Stomach (tissue), 9 donors: ENCODE results near the gene PHOSPHO1. TPM values are rescaled to one million over a fixed set of nuclear protein-coding genes. Genes with fewer than 3 reads are reported as not detected.

Source experiments
- DNase-seq, 2 donors: peaks; one replicate each; pipeline versions ENCODE4 v3.0.0 to v3.0.0-alpha.2; 2013 to 2019
- H3K27ac ChIP-seq, 5 donors: fragments of 200-600 bp in 4 of 5; sonication (generic) in 4 of 5; one replicate each; pipeline ENCODE4 v1.5.1; 2013 to 2019; ENCODE audit warnings: mild to moderate bottlenecking in 1 of 5, moderate library complexity in 1 of 5
- H3K27me3 ChIP-seq, 3 donors: fragments of 200-600 bp; sonication (generic); one replicate each; pipeline ENCODE4 v1.5.1; 2017 to 2019; ENCODE audit warnings: mixed run types in 1 of 3
- H3K36me3 ChIP-seq, 4 donors: fragments of 200-600 bp; sonication (generic); 1 replicate in 3 of 4; 2 replicates in 1 of 4; pipeline ENCODE4 v1.5.1; 2016 to 2019
- H3K4me1 ChIP-seq, 4 donors: fragments of 200-600 bp; sonication (generic); one replicate each; pipeline ENCODE4 v1.5.1; 2016 to 2019
- H3K4me3 ChIP-seq, 4 donors: fragments of 200-600 bp; sonication (generic) in 3 of 4; one replicate each; pipeline ENCODE4 v1.5.1; 2016 to 2019; ENCODE audit warnings: mild to moderate bottlenecking in 1 of 4
- H3K9me3 ChIP-seq, 4 donors: fragments of 200-600 bp; sonication (generic); one replicate each; pipeline ENCODE4 v1.5.1; 2016 to 2019
- EP300 ChIP-seq: sonication (generic); formaldehyde crosslinking; IDR thresholded peaks from one replicate; pipeline ENCODE4 v1.6.1; 2017; ENCODE audit warnings: antibody characterized with exemption
- POLR2A ChIP-seq, 4 donors: fragments of 450-650 bp; IDR thresholded peaks; one replicate each; pipeline ENCODE4 v1.6.1; 2016; ENCODE audit warnings: antibody characterized with exemption in 4 of 4, control low read depth in 2 of 4, mild to moderate bottlenecking in 1 of 4, moderate library complexity in 1 of 4
- POLR2AphosphoS5 ChIP-seq, 3 donors: sonication (generic); formaldehyde crosslinking; IDR thresholded peaks; one replicate each; pipeline ENCODE4 v1.6.1; 2016; ENCODE audit warnings: antibody characterized with exemption in 3 of 3
- WGBS, 5 donors: extraction: QIAGEN DNeasy Blood & Tissue Kit in 3 of 5; methylation state at CpG; one replicate each; pipeline versions ENCODE4 v1.1.5 to v1.1.7; 2013 to 2018; 5-methylcytosine and 5-hydroxymethylcytosine counted together
- intact Hi-C: fragments of 100-400 bp; cut with DNase I; formaldehyde crosslinking; loops from one replicate; pipeline ENCODE4 v1.15.1; 2023; ENCODE audit warnings: low total_unique reads
- polyA plus RNA-seq, 3 donors: library from polyadenylated mRNA; stranded (reverse); fragments of 200-250 nt; gene quantifications; one replicate each; pipeline ENCODE4 v1.2.3, GENCODE V29; 2013
- total RNA-seq, 5 donors: library from RNA; depleted of rRNA; stranded (reverse); fragments of >200 nt; gene quantifications; one replicate each; pipeline versions ENCODE4 v1.1.0 to v1.2.3, GENCODE V29; 2014 to 2016
- TF ChIP-seq, protein P1 (sequence below), 7 experiments: fragments of 450-650 bp in 4 of 7; fragments of 200-600 bp in 3 of 7; sonication (generic) in 3 of 7; IDR thresholded peaks; one replicate each; pipeline ENCODE4 v1.5.1; 2016 to 2019; ENCODE audit warnings: antibody characterized with exemption in 7 of 7, control low read depth in 2 of 7, mild to moderate bottlenecking in 1 of 7
- donor health status: healthy with polysubstance abuse.
- donor health status: Bipolar disorder and iron deficiency.
- donor health status: healthy.

PHOSPHO1 gene
- total and polyA plus RNA-seq, 8 donors: 0.35 to 7.7 (median 1.7) TPM; not detected in 5

DNA sequence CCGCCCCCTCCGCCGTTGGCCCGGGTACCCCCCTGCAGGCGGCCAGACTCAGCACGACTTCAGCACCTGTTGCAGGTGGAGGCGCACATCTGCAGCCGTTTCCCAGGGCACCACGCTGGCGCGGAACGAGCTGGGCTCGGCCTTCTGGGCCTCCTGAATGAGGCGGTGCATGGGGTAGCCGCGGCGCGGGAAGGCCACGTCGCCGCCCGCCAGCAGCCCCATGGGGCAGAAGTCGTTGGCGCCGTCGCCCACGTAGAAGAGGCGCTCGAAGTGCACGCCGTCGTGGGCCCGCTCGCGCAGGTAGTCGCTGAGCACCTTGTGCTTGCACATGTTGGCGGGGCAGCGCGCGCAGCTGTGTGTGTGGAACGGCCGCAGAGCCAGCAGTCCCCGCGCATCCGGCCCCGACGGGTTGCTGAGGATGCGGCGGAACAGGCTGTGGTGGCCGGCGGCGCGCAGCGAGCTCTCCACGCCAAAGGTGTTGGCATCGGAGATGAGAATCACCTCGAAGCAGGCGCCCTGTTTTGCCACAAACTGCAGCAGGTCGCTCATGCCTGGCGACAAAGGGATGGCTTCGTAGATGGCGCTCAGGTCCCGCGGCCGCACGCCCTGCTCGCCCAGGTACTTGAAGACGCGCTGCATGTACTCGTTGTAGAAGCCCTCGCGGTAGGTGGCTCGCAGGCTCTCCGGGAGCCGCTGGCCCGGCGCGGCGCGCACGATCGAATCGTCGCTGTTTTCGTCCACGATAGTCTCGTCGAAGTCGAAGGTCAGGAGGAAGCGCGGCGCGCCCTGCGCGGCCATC is 6.2 kb downstream of the PHOSPHO1 start:
- peaks cover 0 to 4% (median 0%) of the 10 kb centered on the region in 4 donors for H3K36me3 ChIP-seq
- intact Hi-C loops: loop anchor here (10.0 kb wide), 1 partner anchor 60 kb away; no protein-coding TSS in a partner anchor
- 1 to 3% (median 2%) methylated on average over 34 to 95 of the region's 95 CpGs for WGBS, 5 donors
- no peak for TF ChIP-seq EP300
- TF ChIP-seq POLR2AphosphoS5 (IDR thresholded peaks at IDR 0.05): no peak
- TF ChIP-seq POLR2A (IDR thresholded peaks at IDR 0.05): no peak
- TF ChIP-seq, protein P1, sequence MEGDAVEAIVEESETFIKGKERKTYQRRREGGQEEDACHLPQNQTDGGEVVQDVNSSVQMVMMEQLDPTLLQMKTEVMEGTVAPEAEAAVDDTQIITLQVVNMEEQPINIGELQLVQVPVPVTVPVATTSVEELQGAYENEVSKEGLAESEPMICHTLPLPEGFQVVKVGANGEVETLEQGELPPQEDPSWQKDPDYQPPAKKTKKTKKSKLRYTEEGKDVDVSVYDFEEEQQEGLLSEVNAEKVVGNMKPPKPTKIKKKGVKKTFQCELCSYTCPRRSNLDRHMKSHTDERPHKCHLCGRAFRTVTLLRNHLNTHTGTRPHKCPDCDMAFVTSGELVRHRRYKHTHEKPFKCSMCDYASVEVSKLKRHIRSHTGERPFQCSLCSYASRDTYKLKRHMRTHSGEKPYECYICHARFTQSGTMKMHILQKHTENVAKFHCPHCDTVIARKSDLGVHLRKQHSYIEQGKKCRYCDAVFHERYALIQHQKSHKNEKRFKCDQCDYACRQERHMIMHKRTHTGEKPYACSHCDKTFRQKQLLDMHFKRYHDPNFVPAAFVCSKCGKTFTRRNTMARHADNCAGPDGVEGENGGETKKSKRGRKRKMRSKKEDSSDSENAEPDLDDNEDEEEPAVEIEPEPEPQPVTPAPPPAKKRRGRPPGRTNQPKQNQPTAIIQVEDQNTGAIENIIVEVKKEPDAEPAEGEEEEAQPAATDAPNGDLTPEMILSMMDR (IDR thresholded peaks at IDR 0.05): no peak
- H3K4me1 ChIP-seq: peaks cover 16 to 45% (median 27%) of the 10 kb centered on the region in 4 donors
- peak; percentile 46 to 62 for DNase-seq
- H3K27me3 ChIP-seq: peaks cover 15 to 96% (median 63%) of the 10 kb centered on the region in 3 donors
- H3K9me3 ChIP-seq: no peaks in the 10 kb centered on the region
- peak overlapping the region; percentile 19 to 39 (median 24) for H3K4me3 ChIP-seq
- peak overlapping the region in 1 of 5 donors; percentile 13 for H3K27ac ChIP-seq

DNA sequence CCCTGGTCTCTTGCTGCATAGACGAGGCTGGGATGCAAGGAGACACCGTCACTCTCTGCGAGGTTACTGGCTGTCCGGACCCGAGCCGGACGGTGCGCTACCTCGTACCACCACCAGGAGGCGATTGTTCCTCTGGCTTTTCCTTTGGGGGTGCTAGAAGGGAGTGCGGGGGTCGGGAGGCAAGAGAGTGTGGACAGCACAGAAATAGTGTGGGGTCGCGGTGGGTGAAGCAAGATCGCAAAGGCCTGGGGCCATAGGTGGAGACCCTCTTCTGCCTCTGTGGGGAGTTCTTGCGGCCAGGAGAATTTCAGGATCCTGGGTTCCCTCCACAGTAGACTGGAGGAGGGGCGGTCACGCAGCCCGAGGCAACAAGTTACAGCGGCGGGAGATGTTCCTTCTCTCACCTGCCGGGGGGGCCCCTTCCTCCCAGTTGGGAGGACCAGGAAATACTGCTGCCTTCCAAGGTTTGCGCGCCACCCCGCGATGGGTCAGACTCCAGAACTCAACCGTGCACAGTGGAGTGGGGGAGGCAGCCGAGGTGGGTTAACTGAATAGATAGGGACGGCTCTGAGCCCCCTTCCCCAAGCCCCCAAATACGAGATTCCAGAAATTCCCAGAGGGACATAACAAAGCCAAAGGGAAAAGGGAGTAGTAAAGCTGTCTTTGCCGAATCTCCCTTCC is 6.9 kb downstream of the PHOSPHO1 start:
- Histone ChIP-seq H3K27ac (no peak overlapping the region), H3K27me3 (peaks cover 15 to 96% (median 57%) of the 10 kb centered on the region in 3 donors), H3K36me3 (peaks cover 0 to 4% (median 0%) of the 10 kb centered on the region in 4 donors), H3K9me3 (no peaks in the 10 kb centered on the region), H3K4me3 (peak overlapping the region; percentile 19 to 39 (median 24)), H3K4me1 (peaks cover 16 to 53% (median 32%) of the 10 kb centered on the region in 4 donors)
- peak; percentile 57 to 68 for DNase-seq
- TF ChIP-seq POLR2AphosphoS5 (IDR thresholded peaks at IDR 0.05) (no peak), EP300 (no peak), POLR2A (IDR thresholded peaks at IDR 0.05) (no peak)
- TF ChIP-seq, protein P1 (IDR thresholded peaks at IDR 0.05): peak in 5 of 7 experiments; percentile 58 to 84 (median 79)
- WGBS, 5 donors: 2 to 6% (median 4%) methylated on average over 21 to 31 of the region's 31 CpGs
- intact Hi-C loops: loop anchor here (10.0 kb wide), 1 partner anchor 59 kb away; no protein-coding TSS in a partner anchor

DNA sequence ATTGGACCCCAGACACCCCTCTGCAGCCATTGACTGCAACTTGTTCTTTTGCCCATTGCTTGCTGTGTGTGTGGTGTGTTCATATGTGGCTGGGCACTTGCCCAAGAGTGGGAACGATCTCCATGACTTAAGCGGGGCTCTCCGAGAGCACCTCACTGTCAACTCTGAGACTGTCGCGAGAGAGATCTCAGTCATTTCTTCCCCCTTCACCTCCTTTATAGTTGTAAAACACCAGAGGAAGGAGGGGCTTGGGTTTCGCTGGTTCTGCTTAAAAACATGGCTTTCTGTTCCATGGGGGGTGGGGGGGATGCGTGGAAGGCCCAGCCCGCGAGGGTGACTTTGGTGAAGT is 7.4 kb downstream of the PHOSPHO1 start:
- 12 to 21% (median 18%) methylated on average over 8 to 9 of the region's 9 CpGs for WGBS, 5 donors

More for the DNA sequence above, 7.4 kb downstream of the PHOSPHO1 start:
- Histone ChIP-seq H3K4me3 (peak overlapping the region in 1 of 4 donors; percentile 39), H3K36me3 (peaks cover 0 to 4% (median 0%) of the 10 kb centered on the region in 4 donors), H3K9me3 (no peaks in the 10 kb centered on the region), H3K27ac (no peak overlapping the region), H3K27me3 (peaks cover 15 to 99% (median 54%) of the 10 kb centered on the region in 3 donors), H3K4me1 (peaks cover 16 to 58% (median 32%) of the 10 kb centered on the region in 4 donors)
- TF ChIP-seq EP300 (no peak), POLR2AphosphoS5 (IDR thresholded peaks at IDR 0.05) (no peak), POLR2A (IDR thresholded peaks at IDR 0.05) (no peak)
- TF ChIP-seq, protein P1 (IDR thresholded peaks at IDR 0.05): no peak
- DNase-seq: no peak
- intact Hi-C loops: loop anchor here (10.0 kb wide), 1 partner anchor 58 kb away; no protein-coding TSS in a partner anchor
